Natural killer cell treated with Interleukin-12 subunit alpha and Interleukin-12 subunit beta and Interleukin-15 and Interleukin-18, amount 100 ng/mL, for 72 hours (primary cell): ENCODE measurements around the gene IFNA8. TPM values are rescaled to one million over a fixed set of nuclear protein-coding genes. Genes with fewer than 3 reads are reported as not detected.
"Not testable (repeated sequence)": the region's sequence is repeated elsewhere in the genome, so short reads cannot be mapped to it uniquely, and the experiment has no call there.

ENCODE experiments used
- ATAC-seq, 2 donors: fragments of 150-1000 bp; cut with Tn5 transposase in 1 of 2; sonication (Bioruptor Pico), chemical (Tn5 transposase) in 1 of 2; 2 replicates each; pipeline ENCODE4 v1.10.0; 2021
- DNase-seq: peaks from one replicate; pipeline ENCODE4 v3.0.0; 2022; ENCODE audit warnings: low spot score
- H3K27ac Mint-ChIP-seq, 2 donors: 1 replicate in 1 of 2; 2 replicates in 1 of 2; pipeline ENCODE4 v1.8.0; 2022; ENCODE audit warnings: mixed read lengths in 2 of 2, mild to moderate bottlenecking in 1 of 2, moderate library complexity in 1 of 2
- H3K27me3 Mint-ChIP-seq, 2 donors: 1 replicate in 1 of 2; 2 replicates in 1 of 2; pipeline ENCODE4 v1.8.0; 2022; ENCODE audit warnings: mixed read lengths in 2 of 2
- H3K36me3 Mint-ChIP-seq: one replicate; pipeline ENCODE4 v1.8.0; 2022; ENCODE audit warnings: mixed read lengths
- H3K4me1 Mint-ChIP-seq, 2 donors: 1 replicate in 1 of 2; 2 replicates in 1 of 2; pipeline ENCODE4 v1.8.0; 2022; ENCODE audit warnings: low read depth in 2 of 2, mixed read lengths in 2 of 2, mild to moderate bottlenecking in 1 of 2
- H3K4me3 Mint-ChIP-seq: one replicate; pipeline ENCODE4 v1.8.0; 2022; ENCODE audit warnings: mixed read lengths
- H3K9me3 Mint-ChIP-seq: 2 replicates; pipeline ENCODE4 v1.8.0; 2022; ENCODE audit warnings: mixed read lengths
- total RNA-seq, 2 donors: library from RNA; stranded (reverse); gene quantifications; one replicate each; pipeline ENCODE4 v1.2.3, GENCODE V29; 2022

The IFNA8 gene
- total RNA-seq, 2 donors from 2014 or later: not detected

DNA sequence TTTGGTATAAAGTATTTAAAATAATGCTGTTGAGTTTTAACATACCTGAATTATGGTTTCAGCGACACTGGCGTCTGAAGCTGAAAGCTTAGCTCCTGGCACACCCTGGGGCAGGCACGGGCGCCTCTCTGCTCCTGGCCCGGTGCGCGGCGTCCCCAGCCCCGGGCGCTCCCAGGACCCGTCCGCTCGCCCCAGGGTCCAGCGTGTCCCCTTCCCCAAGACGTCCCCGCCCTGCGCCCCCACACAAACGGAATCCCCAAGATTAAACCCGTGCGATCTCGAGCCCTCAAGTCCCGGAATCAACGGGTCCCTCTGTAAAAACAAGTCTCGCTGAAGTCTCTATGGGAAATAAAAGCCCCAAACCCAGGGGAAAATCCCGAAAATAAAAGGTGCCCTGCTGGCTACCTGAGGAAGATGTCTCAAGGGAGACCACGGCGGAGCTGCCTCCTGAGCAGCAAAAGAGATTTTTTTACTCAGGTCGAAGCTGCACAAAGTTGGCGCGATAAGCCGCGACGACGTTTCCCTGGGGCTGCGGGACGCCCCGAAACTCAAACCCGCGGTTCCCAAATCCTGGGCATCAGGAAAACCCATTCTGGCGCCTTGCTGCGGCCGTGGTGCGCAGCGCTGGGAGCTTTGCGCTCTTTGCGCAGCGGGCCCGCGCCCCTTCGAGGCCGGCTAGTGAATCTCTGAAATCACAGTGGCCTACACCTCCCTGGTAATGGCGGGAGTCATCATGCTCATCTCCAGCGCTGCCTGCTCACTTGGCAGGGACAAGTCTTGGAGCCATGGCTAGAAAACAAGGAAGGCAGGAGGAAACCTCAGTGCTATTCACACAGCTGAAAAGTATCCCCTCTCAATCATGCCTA, 6.3 kb upstream of the IFNA8 start:
- DNase-seq (no peak), ATAC-seq (peak in 1 of 2 donors; percentile 24)
- Mint-ChIP-seq H3K36me3 (no peaks in the 10 kb centered on the region), H3K4me1 (no peaks in the 10 kb centered on the region), H3K27me3 (peaks cover 45 to 47% of the 10 kb centered on the region in 2 donors), H3K4me3 (no peak overlapping the region), H3K9me3 (no peaks in the 10 kb centered on the region), H3K27ac (no peak overlapping the region)

DNA sequence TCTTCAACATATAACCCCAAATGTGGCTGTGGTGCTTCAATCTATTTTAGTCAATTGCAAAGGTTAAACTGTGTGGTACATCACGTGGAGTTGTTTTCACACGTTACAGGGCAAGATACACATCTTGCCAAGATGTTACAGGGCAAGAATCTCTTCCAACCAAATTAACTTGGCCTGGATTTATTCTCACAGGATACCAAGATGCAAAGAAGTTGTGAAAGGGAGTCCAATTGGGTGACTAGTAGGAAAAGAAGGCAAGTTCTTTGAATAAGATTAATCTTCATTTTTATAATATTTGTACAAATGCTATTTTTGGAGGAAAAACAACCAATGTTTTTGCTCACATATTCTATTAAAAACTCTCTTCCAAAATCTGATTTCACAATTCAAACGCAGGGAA, 4.8 kb upstream of the IFNA8 start:
- H3K27ac Mint-ChIP-seq: no peak overlapping the region
- H3K4me1 Mint-ChIP-seq: no peaks in the 10 kb centered on the region
- no peaks in the 10 kb centered on the region for H3K9me3 Mint-ChIP-seq
- peaks cover 40 to 41% of the 10 kb centered on the region in 2 donors for H3K27me3 Mint-ChIP-seq
- no peaks in the 10 kb centered on the region for H3K36me3 Mint-ChIP-seq
- ATAC-seq: no peak
- no peak overlapping the region for H3K4me3 Mint-ChIP-seq
- no peak for DNase-seq

DNA sequence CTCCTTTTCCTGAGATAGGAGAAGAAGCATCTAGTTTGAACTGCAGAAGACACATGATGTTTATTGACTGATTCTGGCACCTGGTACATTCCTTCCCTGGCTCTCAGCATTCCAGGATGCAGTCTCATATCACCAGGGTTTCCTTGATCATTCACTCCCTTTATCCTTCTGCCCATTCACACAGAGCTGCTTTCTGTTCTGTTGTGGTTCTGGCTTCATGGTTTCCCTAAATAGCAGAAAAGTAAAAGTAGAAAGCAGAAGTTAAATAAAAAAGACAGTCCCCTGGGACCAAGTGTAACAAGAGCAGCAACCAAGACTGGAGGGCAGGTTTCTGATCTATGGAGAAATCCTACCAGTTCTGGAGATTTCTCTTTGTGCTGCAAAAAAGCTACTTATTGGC, 3.2 kb downstream of the IFNA8 start:
- no peak for ATAC-seq
- H3K9me3 Mint-ChIP-seq: no peaks in the 10 kb centered on the region
- H3K27ac Mint-ChIP-seq: no peak overlapping the region
- H3K4me3 Mint-ChIP-seq: no peak overlapping the region
- no peaks in the 10 kb centered on the region for H3K36me3 Mint-ChIP-seq
- H3K27me3 Mint-ChIP-seq: peaks cover 20 to 28% of the 10 kb centered on the region in 2 donors
- no peaks in the 10 kb centered on the region for H3K4me1 Mint-ChIP-seq
- DNase-seq: no peak

DNA sequence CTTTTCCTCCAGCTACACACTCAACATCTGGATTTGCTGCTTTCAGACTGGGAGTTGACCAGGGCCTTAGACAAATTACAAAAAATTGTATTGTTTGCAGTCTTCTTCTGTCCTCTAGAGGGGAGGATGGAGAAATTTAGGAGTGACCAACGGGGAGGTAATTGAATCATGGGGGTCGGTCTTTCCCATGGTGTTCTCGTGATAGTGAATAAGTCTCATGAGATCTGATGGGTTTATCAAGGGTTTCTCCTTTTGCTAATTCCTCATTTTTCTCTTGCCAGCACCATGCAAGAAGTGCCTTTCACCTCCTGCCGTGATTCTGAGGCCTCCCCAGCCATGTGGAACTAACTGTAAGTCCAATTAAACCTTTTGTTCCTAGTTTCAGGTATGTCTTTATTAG, 4.2 kb downstream of the IFNA8 start:
- no peak for ATAC-seq
- H3K4me3 Mint-ChIP-seq: no peak overlapping the region
- H3K4me1 Mint-ChIP-seq: no peaks in the 10 kb centered on the region
- H3K9me3 Mint-ChIP-seq: no peaks in the 10 kb centered on the region
- no peaks in the 10 kb centered on the region for H3K36me3 Mint-ChIP-seq
- no peak for DNase-seq
- no peak overlapping the region for H3K27ac Mint-ChIP-seq
- peaks cover 16 to 21% of the 10 kb centered on the region in 2 donors for H3K27me3 Mint-ChIP-seq

DNA sequence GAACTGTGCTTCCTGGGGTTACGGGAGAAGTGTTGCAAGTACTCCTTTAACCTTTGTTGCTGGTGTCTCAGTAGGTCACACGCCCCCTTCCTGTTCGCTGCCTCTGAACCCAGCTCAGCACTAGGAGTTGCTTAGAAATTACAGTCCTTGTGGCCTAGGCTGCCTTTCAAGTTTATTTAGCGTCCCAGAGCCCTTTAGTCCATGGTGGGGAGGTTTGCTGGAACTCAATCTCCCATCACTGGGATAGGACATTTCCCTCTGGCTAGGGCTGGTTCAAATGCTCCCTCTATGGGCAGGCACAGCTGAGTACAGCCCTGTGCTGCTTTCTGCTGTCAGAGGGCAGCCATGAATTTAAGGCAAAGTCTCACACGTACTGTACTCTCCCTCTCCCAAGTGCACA, 4.7 kb downstream of the IFNA8 start:
- no peaks in the 10 kb centered on the region for H3K4me1 Mint-ChIP-seq
- ATAC-seq: peak; percentile 36 to 60
- H3K27me3 Mint-ChIP-seq: peaks cover 16 to 21% of the 10 kb centered on the region in 2 donors
- H3K4me3 Mint-ChIP-seq: no peak overlapping the region
- no peak for DNase-seq
- no peak overlapping the region for H3K27ac Mint-ChIP-seq
- no peaks in the 10 kb centered on the region for H3K36me3 Mint-ChIP-seq
- no peaks in the 10 kb centered on the region for H3K9me3 Mint-ChIP-seq

DNA sequence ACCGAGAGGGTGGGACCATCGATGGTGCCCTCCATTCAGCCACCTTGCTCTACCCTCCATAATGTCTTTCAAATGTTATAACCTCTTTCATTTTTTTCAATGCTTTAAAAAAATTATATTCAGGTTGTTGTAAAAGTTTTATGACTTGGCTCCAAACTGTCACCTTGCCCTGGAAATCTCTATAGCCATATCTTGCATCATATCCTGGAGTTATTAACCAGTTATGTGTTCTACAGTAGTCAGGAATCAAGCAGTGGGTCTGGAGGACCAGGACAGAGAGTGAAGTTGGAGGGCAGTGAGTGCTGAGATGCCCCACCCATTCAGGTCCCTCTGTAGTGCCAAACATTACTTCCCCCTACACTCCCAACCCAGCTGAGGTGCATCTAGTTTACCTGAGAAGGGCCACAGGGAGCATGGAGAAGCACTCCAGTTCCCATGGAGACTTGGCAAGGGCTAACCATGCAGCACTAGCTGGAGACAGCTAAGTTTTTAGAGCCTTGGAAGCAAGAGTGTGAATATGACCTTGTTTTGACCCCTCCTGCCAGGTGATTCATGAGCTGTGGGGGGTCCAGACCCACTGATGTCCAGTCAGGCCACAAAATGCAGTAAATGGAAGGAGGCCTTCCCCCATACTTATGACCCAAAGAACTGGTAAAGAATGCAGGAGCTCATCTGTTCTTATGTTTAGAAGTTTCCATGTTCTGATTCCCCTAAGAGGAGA, 5.5 kb downstream of the IFNA8 start:
- no peak for DNase-seq
- H3K4me3 Mint-ChIP-seq: no peak overlapping the region

DNA sequence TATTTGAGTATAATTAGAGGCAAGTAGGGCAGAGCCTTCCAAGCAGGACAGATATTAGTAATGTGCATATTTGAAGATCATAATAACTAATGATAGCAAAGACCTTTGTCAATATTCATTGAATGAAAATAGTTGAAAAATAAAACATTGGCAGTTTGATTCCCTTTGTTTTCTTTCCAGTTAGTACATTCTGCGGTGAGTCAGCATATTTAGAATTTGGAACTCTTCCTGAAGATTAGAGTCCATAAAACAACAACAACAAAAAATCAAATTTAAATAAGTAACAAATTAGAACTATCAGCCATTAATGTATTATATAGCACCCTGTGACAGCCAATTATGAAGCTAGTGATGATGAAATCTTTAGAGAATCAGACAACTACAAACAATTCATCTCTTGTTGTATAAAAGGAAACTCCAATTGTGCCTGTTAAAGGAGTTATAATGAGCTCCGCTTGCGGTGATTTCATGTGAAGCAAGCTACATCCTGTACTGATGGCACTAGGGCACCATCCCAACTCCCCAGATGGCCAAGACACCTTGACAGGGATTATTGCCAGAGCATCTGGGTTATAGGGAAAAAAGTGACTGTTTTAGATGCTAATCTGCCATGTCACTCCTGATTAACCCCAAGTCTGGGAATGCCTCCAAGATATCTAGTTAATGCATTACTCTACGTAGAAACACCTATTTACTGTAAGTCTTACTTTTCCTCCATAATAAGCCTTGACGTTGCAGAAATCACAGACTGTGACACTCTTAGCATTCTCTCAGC, 6.8 kb downstream of the IFNA8 start:
- no peaks in the 10 kb centered on the region for H3K4me1 Mint-ChIP-seq
- H3K27me3 Mint-ChIP-seq: peaks cover 8 to 16% of the 10 kb centered on the region in 2 donors
- H3K4me3 Mint-ChIP-seq: no peak overlapping the region
- no peak overlapping the region for H3K27ac Mint-ChIP-seq
- no peaks in the 10 kb centered on the region for H3K9me3 Mint-ChIP-seq
- no peak for ATAC-seq
- no peak for DNase-seq
- no peaks in the 10 kb centered on the region for H3K36me3 Mint-ChIP-seq

More for the DNA sequence above, 5.5 kb downstream of the IFNA8 start:
- Mint-ChIP-seq H3K4me1 (no peaks in the 10 kb centered on the region), H3K36me3 (no peaks in the 10 kb centered on the region), H3K27ac (no peak overlapping the region), H3K27me3 (peaks cover 14 to 21% of the 10 kb centered on the region in 2 donors), H3K9me3 (no peaks in the 10 kb centered on the region)
- no peak for ATAC-seq

DNA sequence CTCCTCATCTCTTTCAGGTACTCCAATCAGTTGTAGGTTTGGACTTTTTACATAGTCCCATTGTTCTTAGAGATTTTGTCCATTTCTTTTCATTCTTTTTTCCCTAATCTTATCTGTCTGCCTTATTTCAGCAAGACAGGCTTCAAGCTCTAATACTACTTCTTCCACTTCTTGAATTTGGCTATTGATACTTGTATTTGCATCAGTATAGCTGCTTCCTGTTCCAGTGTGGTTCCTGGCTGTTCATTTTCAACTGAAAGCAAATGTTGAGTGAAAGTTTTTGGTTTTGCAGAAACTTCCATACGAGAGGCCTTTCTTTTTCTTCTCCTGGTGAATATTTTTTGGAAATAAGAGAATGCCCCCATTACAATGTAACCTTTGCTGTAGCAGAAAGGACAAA, 19.3 kb downstream of the IFNA8 start:
- DNase-seq (no peak), ATAC-seq (no peak)
- H3K36me3 Mint-ChIP-seq: no peaks in the 10 kb centered on the region
- no peaks in the 10 kb centered on the region for H3K9me3 Mint-ChIP-seq
- H3K27me3 Mint-ChIP-seq: peaks cover 40 to 70% of the 10 kb centered on the region in 2 donors
- H3K27ac Mint-ChIP-seq: no peak overlapping the region
- H3K4me3 Mint-ChIP-seq: no peak overlapping the region
- no peaks in the 10 kb centered on the region for H3K4me1 Mint-ChIP-seq

DNA sequence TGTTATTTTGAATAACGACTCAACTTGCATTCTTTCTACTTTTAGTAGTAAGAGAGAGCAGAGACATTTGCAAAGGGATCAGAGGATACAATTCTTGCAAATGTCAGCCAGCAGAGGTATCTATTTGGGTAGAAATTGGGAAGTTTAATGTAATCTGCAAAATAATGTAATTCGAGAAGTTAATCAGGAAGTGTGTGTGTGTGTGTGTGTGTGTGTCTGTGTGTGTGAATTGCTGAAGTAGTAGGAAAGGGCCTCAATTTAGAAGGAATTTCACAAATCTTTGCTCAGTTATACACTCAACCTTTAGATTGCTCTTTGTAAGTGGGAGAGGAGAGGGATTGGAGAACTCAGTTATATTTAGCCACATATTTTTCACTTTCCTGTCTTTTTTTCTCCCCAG, 20.3 kb downstream of the IFNA8 start:
- no peak overlapping the region for H3K27ac Mint-ChIP-seq
- no peak overlapping the region for H3K4me3 Mint-ChIP-seq
- H3K9me3 Mint-ChIP-seq: no peaks in the 10 kb centered on the region
- DNase-seq (no peak), ATAC-seq (no peak)
- peaks cover 41 to 68% of the 10 kb centered on the region in 2 donors for H3K27me3 Mint-ChIP-seq
- H3K36me3 Mint-ChIP-seq: no peaks in the 10 kb centered on the region
- H3K4me1 Mint-ChIP-seq: no peaks in the 10 kb centered on the region

DNA sequence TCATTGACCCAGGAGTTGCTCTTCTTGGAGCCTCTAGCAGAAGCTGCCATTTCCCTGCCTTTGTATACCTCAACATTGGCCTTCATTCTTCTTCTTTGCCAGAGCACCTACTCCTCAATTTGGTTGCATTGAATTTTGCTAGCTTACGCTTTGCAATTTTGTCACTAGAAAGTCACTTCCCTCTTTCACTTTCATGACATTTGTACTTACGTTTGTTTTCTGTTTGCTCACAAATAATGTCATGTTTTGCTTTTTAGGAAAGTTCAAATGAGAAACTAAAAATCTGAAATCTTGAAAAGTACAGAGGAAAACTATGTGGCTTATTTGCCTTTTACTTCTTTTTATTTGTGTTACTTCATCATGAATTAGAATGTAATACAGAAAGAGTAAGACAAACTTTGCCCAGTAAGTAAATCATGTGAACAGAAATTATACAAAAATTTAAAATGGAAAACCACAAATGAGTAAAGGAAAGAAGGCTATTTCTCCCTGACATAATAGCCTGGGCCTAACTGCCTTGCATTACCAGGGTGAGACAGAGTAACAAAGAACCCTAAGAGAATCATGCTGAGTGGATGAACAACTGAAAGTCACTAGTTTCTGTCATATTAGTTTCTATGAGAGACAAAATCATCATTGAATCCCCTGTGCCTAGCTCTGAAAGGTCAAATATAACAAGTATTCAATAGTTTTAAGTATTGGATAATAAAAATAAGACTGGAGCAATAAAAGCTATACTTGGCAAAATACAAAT, 23.9 kb downstream of the IFNA8 start:
- H3K4me1 Mint-ChIP-seq: no peaks in the 10 kb centered on the region
- H3K9me3 Mint-ChIP-seq: no peaks in the 10 kb centered on the region
- no peak overlapping the region for H3K27ac Mint-ChIP-seq
- no peak for DNase-seq
- peaks cover 20 to 32% of the 10 kb centered on the region in 2 donors for H3K27me3 Mint-ChIP-seq
- no peak for ATAC-seq
- no peak overlapping the region for H3K4me3 Mint-ChIP-seq
- H3K36me3 Mint-ChIP-seq: no peaks in the 10 kb centered on the region

DNA sequence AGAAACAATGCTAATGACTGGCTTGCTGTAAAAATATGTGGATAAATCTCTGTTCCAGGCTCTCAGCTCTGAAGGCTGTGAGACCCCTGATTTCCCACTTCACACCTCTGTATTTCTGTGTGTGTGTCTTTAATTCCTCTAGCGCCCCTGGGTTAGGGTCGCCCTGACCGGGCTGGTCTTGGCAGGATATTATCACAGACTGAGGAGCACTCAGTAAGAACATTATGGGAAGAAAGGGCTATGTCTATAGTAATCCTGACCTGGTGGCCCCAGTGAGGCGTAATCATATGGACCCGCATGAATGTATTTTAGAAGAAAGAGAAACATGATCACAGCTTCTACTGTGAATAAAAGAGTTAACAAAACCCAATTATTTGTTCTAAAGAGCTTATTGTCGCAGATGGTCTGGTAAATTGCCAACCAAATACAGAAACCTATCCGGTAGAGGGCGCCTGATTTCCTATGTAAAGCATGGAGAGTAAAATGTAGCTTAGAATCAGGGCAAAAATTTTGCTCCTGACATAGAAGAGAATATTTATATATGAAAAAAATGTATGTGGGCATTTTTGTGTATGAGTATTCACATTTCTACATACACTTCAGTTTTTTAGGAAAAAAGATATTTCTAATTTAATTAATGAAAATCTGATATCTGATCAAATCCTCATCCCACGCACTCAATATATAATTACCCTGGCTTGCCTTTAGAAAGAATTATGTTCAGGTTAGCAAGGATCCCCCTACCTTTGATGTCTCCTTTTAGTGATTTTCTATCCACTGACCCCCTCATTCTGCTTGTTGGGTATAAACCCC, 25.5 kb downstream of the IFNA8 start:
- Mint-ChIP-seq H3K36me3 (no peaks in the 10 kb centered on the region), H3K9me3 (no peaks in the 10 kb centered on the region), H3K27me3 (peaks cover 15 to 16% of the 10 kb centered on the region in 2 donors), H3K4me1 (no peaks in the 10 kb centered on the region), H3K27ac (no peak overlapping the region), H3K4me3 (no peak overlapping the region)
- DNase-seq: no peak
- no peak for ATAC-seq

DNA sequence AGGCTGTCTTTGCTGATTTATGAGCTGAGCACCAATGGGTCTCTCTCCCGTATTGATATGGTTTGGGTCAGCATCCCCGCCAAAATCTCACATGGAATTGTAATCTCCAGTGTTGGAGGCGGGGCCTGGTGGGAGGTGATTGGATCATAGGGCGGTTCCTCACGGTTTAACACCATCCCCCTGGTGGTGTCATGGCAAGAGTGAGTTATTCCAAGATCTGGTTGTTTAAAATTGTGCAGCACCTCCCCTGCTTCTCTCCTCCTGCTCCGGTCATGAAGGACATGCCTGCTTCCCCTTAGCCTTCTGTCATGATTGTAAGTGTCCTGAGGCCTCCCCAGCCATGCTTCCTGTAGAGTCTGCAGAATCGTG, 26.1 kb downstream of the IFNA8 start:
- not testable (repeated sequence) for H3K4me1 Mint-ChIP-seq, H3K36me3 Mint-ChIP-seq, H3K4me3 Mint-ChIP-seq, H3K27ac Mint-ChIP-seq, ATAC-seq, H3K9me3 Mint-ChIP-seq, DNase-seq
- peaks cover 12 to 13% of the 10 kb centered on the region in 2 donors for H3K27me3 Mint-ChIP-seq

DNA sequence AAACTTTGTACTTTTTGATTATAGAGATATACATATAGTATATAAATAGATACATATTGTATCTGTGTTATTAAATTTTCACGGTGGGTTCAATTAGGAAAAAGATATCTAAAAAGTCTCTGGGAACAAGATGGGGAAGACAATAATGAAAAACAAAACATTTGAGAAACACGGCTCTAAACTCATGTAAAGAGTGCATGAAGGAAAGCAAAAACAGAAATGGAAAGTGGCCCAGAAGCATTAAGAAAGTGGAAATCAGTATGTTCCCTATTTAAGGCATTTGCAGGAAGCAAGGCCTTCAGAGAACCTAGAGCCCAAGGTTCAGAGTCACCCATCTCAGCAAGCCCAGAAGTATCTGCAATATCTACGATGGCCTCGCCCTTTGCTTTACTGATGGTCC, 31.2 kb downstream of the IFNA8 start, which contains the start of gene IFNA1:
Gene IFNA1 (plus strand): TSS at position 301 of the 400 bp plus-strand sequence. CDS start 69 bp downstream, at position 370.
- Mint-ChIP-seq H3K9me3 (no peaks in the 10 kb centered on the region), H3K4me3 (no peak within 1 kb of the TSS), H3K27ac (no peak within 1 kb of the TSS), H3K36me3 (no peaks in the 10 kb centered on the region), H3K27me3 (peaks cover 6% of the 10 kb centered on the region in 2 donors), H3K4me1 (peaks cover 7% of the 10 kb centered on the region in 2 donors)
- DNase-seq: no peak
- ATAC-seq: no peak
